ENCODE data around the gene IGSF23. TPM values are rescaled to one million over a fixed set of nuclear protein-coding genes. Genes with fewer than 3 reads are reported as not detected.

IGSF23 gene
- total RNA-seq, 4 donors from 2014 or later, result 7.5 to 20.7 (median 11.0) TPM; not detected in 1

GRCh38 chr19:44603201-44603945 is 10.0 kb upstream of the IGSF23 start:
- no peak for TF ChIP-seq CTCF (IDR thresholded peaks at IDR 0.05)
- TF ChIP-seq POLR2A (IDR thresholded peaks at IDR 0.05), result no peak
- Histone ChIP-seq H3K36me3 (no peaks in the 10 kb centered on the region), H3K4me3 (no peak overlapping the region), H3K27ac (no peak overlapping the region), H3K4me1 (peaks cover 0 to 26% (median 3%) of the 10 kb centered on the region in 4 donors), H3K9me3 (no peaks in the 10 kb centered on the region), H3K27me3 (no peaks in the 10 kb centered on the region)
- DNase-seq, result no peak

GRCh38 chr19:44604241-44604640 is 9.1 kb upstream of the IGSF23 start:
- Histone ChIP-seq H3K4me1 (peaks cover 0 to 24% (median 4%) of the 10 kb centered on the region in 4 donors), H3K36me3 (no peaks in the 10 kb centered on the region), H3K4me3 (no peak overlapping the region), H3K9me3 (no peaks in the 10 kb centered on the region), H3K27me3 (no peaks in the 10 kb centered on the region), H3K27ac (no peak overlapping the region)
- TF ChIP-seq CTCF (IDR thresholded peaks at IDR 0.05), result no peak
- TF ChIP-seq POLR2A (IDR thresholded peaks at IDR 0.05), result no peak
- DNase-seq, result no peak

GRCh38 chr19:44605547-44605946 is 7.8 kb upstream of the IGSF23 start:
- H3K4me1 ChIP-seq, result peaks cover 0 to 19% (median 4%) of the 10 kb centered on the region in 4 donors

GRCh38 chr19:44607049-44607448 is 6.3 kb upstream of the IGSF23 start:
- no peaks in the 10 kb centered on the region for H3K9me3 ChIP-seq
- peak overlapping the region in 1 of 4 donors; percentile 20 for H3K27ac ChIP-seq
- no peaks in the 10 kb centered on the region for H3K27me3 ChIP-seq
- no peaks in the 10 kb centered on the region for H3K36me3 ChIP-seq
- no peak for DNase-seq
- H3K4me3 ChIP-seq, result no peak overlapping the region
- TF ChIP-seq POLR2A (IDR thresholded peaks at IDR 0.05) (no peak), CTCF (IDR thresholded peaks at IDR 0.05) (no peak)
- H3K4me1 ChIP-seq, result peaks cover 0 to 20% (median 4%) of the 10 kb centered on the region in 4 donors

More at GRCh38 chr19:44605547-44605946, 7.8 kb upstream of the IGSF23 start:
- DNase-seq, result no peak
- TF ChIP-seq CTCF (IDR thresholded peaks at IDR 0.05) (no peak), POLR2A (IDR thresholded peaks at IDR 0.05) (no peak)
- H3K9me3 ChIP-seq, result no peaks in the 10 kb centered on the region
- no peak overlapping the region for H3K27ac ChIP-seq
- no peaks in the 10 kb centered on the region for H3K27me3 ChIP-seq
- H3K36me3 ChIP-seq, result no peaks in the 10 kb centered on the region
- H3K4me3 ChIP-seq, result no peak overlapping the region

GRCh38 chr19:44607917-44608316 is 5.4 kb upstream of the IGSF23 start:
- no peaks in the 10 kb centered on the region for H3K27me3 ChIP-seq
- H3K4me1 ChIP-seq, result peaks cover 0 to 27% (median 4%) of the 10 kb centered on the region in 4 donors
- no peaks in the 10 kb centered on the region for H3K36me3 ChIP-seq
- DNase-seq, result no peak
- TF ChIP-seq POLR2A (IDR thresholded peaks at IDR 0.05), result no peak
- no peak for TF ChIP-seq CTCF (IDR thresholded peaks at IDR 0.05)
- no peak overlapping the region for H3K4me3 ChIP-seq
- peak overlapping the region in 2 of 4 donors; percentile 20 to 34 for H3K27ac ChIP-seq
- H3K9me3 ChIP-seq, result no peaks in the 10 kb centered on the region

All from Peyer's patch (tissue), 4 donors.